HuH-7 (cell line): ENCODE measurements around the gene SLC2A3.
"Not testable (repeated sequence)": the region's sequence is repeated elsewhere in the genome, so short reads cannot be mapped to it uniquely, and the experiment has no call there.

Experiments
- DNase-seq: peaks from one replicate; pipeline ENCODE4 v3.0.0; 2011; ENCODE audit warnings: low spot score

Gene SLC2A3

DNA sequence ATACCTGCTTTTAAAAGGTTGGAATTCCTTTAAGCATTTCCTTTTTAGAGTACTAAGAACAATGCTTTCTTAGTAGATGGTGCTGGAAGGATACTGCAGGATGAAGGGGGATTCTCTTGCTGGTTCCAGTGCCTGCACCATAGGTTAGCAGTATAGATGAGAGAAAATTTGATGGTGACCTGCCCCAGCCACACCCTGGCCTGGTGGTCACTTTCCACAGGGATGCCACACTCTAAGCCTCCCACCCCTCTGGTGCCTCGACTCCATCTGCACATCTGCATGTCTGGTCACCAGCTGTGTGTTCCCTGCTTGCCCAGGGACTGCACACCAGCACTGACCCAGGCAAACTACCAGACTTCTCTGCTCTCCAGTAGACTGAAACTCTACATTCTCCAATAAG, 19.1 kb downstream of the SLC2A3 start:
- DNase-seq, result no peak

DNA sequence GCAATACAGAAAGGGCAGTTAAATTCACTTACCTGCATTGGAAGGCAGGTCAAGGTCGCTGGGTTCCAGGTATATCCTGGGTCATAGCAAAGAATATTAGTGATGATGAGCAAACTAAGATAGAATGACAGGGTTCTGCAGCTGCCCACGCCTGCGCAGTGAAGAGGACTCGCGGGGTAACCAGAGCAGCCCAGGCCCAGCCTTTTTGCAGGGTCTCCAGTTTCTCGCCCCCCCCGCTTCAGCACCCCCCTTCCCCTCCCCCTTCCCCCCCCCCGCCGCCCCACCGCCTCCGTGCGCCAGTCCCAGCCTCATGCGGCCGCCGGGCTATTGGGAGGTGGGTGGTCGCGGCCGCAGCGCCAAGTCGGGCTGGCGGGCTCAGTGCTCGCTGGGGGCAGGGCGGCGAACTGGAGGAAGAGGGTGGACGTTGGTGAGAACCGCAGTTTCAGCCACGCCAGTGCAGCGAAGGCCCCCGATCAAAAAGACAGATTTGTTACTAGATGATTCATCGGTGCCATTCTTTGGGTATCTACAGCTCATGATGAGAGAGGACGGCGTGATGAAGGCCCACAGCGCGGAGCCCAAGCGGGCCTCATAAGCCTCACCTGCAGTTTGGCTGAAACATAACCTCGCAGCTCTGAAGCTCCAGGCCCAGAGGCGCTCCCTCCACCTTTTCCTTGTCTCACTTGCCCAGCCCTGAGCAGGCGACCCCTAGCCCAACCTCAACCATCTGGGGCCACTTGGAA, 20.2 kb downstream of the SLC2A3 start:
- DNase-seq, result no peak

DNA sequence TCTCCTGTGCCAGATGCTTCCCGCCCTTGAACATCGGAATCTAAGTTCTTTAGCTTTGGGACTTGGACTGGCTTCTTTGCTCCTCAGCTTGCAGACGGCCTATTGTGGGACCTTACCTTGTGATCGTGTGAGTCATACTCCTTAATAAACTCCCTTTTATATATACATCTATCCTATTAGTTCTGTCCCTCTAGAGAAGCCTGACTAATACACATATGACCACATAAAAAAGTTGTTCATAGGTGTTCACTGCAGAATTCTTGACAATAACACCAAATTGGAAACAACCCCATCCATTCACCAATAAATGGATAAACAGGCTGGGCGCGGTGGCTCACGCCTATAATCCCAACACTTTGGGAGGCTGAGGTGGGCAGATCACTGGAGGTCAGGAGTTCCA, 25.9 kb downstream of the SLC2A3 start:
- DNase-seq, result not testable (repeated sequence)

DNA sequence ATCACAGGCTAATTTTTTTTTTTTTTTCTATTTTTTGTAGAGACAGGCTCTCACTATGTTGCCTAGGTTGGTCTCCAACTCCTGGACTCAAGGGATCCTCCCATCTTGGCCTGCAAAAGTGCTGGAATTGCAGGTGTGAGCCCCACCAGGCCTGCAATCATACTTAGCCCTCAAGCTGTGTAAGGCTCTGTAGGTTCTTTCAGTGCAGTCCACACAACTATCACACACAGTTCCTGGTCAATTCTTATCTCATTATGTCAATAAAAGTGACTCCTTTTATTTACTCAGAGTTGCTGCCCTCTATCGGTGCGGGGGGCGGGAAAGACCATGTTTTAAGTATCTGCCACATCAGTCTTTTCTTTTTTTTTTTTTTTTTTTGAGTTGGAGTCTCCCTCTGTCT, 29.0 kb downstream of the SLC2A3 start:
- DNase-seq, result peak; percentile 88

DNA sequence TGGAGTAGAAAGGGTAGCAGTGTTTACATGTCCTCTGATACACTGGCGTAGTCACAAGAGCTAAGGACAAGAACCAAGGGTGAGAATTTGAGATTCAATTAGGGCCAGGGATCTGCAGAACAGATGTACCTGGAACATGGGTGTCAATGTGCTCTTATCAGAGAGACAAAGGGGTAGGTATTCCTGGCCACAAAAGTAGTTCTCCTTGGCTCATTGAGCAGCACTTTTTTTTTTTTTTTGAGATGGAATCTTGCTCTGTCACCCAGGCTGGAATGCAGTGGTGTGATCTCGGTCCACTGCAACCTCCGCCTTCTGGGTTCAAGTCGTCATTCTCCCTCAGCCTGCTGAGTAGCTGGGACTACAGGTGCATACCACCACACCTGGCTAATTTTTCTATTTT, 29.7 kb downstream of the SLC2A3 start:
- DNase-seq, result not testable (repeated sequence)

DNA sequence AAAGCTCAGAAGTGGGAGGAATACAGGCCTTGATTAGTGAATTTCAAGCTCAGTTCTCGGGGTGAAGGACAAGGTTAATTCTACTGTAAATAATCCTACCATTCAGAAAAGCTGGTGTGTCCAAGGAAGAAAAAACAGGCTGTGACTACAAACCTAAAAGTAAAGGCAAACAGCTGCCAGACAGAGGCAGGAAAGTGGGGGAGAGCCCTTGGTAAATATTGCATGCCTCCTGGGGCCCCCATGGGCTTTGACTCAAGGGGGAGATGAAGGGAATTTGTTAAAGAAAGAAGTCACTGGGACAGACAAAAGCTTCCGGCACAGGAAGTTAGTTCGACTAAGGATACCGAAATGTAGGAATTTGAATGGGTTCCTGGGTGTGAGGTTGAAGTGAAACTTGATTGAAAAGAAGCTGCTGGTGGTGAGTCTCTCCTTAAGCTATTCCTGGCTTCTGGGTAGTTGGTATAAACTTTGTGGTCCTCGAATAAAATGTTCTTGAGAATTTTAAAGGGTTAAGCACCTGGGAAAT, 30.3 kb downstream of the SLC2A3 start:
- DNase-seq, result not testable (repeated sequence)

DNA sequence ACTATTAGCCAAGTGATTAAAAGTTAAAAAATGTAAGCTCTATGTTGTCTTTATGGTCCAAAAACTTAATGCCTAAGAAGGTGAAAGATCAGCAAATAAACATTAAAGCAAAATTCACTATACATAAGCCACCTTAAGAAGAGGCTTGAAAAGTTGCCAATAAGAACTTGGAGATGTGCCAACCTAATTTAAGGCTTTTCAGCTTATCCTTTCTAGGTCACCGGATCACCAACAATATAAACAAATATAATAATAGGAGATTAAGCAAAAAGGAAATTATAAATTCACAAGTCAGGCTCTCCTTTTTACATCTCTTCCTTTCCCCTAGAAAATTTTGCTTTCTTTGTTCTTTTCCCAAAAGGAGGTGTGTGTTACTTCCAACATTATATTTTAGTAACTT, 30.9 kb downstream of the SLC2A3 start:
- no peak for DNase-seq

DNA sequence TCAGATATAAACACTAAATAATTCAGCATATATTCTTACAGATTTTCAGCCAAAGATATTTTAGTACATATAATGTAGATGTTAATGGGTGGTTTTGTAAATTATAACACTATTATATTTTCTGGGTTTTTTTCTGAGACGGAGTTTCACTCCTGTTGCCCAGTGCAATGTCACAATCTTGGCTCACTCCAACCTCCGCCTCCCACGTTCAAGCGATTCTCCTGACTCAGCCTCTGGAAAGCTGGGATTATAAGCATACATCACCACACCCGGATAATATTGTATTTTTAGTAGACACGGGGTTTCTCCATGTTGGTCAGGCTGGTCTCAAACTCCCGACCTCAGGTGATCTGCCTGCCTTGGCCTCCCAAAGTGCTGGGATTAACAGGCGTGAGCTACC, 33.6 kb downstream of the SLC2A3 start:
- DNase-seq, result not testable (repeated sequence)

DNA sequence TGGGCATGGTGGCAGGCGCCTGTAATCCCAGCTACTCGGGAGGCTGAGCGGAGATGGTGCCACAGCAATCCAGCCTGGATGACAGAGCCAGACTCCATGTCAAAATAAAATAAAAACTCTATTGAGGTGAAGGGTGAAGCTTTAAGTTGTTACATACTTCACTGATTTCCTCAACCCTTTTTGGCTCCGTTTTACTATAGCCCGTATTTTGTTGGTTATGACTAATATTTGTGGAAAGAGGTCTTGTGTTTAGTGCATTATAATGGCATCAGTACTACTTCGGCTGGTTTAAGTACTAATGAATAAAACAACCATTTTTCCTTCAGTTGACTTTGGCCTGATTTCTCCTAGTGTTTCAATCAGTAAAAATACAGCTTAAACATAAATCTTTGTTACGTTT, 36.2 kb downstream of the SLC2A3 start:
- no peak for DNase-seq

DNA sequence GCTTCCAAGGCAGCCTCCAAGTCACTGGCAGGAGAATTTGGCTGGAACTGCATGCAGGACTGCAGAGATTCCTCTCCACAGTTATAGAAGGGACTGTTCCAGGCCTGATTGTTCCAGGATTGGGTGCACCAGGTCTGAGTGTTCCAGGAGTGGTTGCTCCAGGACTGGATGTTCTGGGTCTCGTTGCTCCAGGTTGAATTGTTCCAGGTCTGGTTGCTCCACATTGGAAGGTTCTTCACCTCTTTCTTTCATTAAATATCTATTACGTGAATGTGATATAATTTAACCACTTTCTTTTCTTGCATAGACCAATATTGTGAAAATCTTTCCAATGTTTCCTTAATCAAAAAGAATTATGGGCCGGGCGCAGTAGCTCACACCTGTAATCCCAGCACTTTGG, 39.3 kb downstream of the SLC2A3 start:
- DNase-seq, result not testable (repeated sequence)

DNA sequence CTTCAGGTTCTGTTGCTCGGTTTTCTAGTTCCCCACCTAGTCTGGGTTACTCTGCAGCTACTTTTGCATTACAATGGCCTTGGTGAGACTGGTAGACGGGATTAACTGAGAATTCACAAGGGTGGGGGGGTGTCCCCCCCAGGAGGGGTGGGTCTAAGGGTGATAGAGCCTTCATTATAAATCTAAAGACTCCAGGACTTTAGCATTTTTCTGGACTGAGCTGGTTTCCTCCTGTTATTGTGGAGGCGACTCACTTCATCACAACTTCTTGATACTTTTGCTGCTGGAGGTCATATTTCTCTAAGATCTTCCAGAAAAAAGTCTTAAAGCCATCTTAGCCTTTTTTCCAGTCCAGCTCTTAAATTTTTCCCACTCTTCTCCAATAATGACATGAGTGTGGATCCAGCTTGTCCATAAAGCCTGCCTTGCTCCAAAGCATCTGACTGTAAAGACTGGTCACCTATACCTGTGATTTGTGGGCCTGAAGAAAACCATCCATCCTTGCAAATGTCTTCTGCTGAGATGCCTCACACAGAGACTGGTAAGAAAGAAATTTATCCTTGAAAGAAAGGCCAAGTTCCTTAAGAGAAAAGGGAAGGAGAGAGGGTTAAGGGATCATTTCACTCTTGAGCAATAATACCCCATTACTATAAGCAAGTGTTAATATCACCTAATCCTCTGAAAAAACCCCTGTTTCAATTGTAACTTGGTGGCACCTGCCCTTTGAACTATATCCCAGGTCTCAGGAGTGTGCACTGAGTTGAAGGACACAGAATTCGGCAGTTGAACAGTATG, 43.6 kb downstream of the SLC2A3 start:
- DNase-seq, result no peak

DNA sequence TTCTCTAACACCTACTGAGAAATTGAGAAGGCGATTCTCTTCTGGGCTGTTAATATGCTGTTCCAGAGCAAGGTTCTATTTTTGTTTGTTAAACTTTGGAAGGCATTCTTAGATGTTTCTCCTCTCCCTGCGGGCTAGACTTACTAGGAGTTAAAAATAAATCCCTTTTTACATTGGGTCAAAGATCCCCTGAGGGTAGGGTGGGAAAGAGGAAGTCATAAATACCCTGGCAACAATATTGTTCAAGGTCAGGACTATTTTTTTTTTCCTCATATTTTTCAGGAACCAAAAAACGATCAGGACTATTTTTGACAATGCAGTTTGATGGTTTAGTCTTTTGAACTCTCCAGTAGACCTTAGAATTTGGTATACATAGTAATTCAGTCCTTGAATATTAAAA, 51.3 kb downstream of the SLC2A3 start:
- DNase-seq, result no peak

DNA sequence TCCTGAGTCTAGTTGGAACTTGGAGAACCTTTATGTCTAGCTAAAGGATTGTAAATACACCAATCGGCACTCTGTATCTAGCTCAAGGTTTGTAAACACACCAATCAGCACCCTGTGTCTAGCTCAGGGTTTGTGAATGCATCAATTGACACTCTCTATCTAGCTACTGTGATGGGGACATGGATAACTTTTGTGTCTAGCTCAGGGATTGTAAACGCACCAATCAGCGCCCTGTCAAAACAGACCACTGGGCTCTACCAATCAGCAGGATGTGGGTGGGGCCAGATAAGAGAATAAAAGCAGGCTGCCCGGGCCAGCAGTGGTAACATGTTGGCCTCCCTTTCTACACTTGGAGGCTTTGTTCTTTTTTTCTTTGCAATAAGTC, 54.3 kb downstream of the SLC2A3 start:
- DNase-seq, result not testable (repeated sequence)

DNA sequence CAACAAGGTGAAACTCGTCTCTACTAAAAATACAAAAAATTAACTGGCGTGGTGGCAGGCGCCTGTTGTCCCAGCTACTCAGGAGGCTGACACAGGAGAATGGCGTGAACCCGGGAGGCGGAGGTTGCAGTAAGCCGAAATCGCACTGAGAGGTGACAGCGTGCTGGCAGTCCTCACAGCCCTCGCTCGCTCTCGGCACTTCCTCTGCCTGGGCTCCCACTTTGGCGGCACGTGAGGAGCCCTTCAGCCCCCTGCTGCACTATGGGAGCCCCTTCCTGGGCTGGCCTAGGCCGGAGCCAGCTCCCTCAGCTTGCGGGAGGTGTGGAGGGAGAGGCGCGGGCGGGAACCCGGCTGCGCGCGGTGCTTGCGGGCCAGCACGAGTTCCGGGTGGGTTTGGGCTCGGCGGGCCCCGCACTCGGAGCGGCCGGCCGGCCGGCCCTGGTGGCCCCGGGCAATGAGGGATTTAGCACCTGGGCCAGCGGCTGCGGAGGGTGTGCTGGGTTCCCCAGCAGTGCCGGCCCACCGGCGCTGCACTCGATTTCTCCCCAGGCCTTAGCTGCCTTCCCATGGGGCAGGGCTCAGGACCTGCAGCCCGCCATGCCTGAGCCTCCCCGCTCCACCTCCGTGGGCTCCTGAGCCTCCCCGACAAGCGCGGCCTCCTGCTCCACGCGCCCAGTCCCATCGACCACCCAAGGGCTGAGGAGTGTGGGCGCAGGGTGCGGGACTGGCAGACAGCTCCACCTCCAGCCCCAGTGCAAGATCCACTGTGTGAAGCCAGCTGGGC, 54.8 kb downstream of the SLC2A3 start:
- DNase-seq, result not testable (repeated sequence)

DNA sequence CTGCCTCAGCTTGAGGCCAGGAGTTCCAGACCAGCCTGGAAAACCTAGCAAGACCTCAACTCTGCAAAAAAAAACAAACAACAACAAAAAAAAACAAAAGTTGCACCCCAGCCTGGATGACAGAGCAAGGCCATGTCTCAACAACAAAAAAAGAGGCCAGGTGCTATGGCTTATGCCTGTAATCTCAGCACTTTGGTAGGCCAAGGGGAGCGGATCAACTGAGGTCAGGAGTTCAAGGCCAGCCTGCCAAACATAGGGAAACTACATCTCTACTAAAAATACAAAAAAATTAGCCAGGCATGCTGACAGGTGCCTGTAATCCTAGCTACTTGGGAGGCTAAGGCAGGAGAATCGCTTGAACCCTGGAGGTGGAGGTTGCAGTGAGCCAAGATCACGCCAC, 56.7 kb downstream of the SLC2A3 start:
- no peak for DNase-seq

DNA sequence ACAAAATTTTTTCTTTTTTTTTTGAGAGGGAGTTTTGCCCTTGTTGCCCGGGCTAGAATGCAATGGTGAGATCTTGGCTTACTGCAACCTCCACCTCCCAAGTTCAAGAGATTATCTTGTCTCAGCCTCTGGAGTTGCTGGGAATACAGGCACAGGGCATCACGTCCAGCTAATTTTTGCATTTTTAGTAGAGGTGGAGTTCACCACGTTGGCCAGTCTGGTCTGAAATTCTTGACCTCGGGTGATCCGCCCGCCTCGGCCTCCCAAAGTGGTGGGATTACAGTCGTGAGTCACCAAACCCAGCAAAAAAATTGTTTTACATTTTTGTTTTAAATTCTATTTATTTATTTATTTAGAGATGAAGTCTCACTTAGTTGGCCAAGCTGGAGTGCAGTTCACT, 58.6 kb downstream of the SLC2A3 start:
- no peak for DNase-seq

DNA sequence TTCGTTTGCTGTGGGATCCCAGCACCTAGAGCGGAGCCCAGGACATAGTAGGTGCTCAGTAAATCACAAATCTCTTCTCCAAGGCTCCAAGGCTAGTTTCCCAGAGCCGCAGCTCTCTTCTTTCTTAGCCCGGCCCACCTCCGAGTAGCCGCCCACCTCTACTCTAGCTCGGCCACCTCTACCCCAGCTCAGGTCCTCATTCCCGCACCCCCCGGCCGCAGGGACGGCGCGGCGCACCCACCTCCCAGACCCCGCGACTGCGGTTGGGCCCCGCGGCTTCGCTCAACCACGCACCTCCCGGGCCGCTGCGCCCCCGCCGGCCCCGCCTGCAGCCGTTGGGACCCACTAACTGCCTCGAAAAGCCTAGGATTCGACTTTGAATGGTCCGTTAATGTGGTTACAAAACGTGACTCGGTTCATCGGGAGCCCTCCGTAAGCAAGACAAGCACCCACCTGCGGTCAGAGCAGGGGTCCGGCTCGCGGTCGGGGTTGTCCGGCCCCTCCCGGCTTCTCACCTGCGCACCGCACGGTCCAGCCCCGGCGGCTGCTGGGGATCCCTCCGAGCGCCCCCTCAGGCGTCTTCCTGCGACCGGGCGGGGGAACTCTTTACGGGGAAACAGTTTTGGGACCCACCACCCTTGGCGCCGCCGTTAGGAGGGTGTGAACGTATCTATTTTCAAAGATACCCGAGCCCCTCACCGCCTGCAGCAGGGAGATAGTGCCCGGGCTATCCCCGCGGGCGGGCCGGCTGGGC, 63.2 kb downstream of the SLC2A3 start, which contains the start of gene SLC2A14:
Gene SLC2A14 (minus strand): TSS at position 350 of the 754 bp plus-strand sequence. CDS start 3,035 bp downstream, outside the sequence.
- DNase-seq, result no peak

DNA sequence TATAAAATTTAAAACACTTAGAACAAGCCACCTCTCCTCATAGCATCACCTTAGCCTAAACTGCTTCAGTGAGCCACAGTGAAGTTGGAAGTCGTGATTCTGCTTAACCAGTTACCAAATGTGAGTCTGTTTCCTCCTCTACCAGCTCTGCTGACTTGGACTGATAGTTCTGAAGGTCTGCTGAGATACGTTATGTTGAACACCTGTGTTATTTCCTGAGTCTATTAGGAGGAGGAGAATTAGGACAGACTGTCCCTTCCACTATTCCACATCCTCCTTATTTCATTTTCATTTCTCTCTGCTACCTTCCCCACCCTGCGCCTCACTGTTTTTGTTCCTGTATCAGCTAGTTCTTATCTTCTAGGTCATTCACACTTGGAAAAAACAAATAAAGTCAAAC, 65.7 kb downstream of the SLC2A3 start:
- no peak for DNase-seq
